ENCODE measurements around the gene TUBAL3. TPM values are rescaled to one million over a fixed set of nuclear protein-coding genes. Genes with fewer than 3 reads are reported as not detected.

Gene TUBAL3
- total RNA-seq, 1 donor from 2014 or later, result not detected

GRCh38 chr10:5399332-5399731 lies 5.3 kb downstream of the TUBAL3 start:
- peaks cover 5% of the 10 kb centered on the region for H3K9me3 Mint-ChIP-seq
- peaks cover 12% of the 10 kb centered on the region for H3K27me3 Mint-ChIP-seq (ENCODE audit: low read depth)
- TF ChIP-seq, protein P1, sequence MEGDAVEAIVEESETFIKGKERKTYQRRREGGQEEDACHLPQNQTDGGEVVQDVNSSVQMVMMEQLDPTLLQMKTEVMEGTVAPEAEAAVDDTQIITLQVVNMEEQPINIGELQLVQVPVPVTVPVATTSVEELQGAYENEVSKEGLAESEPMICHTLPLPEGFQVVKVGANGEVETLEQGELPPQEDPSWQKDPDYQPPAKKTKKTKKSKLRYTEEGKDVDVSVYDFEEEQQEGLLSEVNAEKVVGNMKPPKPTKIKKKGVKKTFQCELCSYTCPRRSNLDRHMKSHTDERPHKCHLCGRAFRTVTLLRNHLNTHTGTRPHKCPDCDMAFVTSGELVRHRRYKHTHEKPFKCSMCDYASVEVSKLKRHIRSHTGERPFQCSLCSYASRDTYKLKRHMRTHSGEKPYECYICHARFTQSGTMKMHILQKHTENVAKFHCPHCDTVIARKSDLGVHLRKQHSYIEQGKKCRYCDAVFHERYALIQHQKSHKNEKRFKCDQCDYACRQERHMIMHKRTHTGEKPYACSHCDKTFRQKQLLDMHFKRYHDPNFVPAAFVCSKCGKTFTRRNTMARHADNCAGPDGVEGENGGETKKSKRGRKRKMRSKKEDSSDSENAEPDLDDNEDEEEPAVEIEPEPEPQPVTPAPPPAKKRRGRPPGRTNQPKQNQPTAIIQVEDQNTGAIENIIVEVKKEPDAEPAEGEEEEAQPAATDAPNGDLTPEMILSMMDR (conservative IDR thresholded peaks at IDR 0.05), result no peak
- no peaks in the 10 kb centered on the region for H3K4me1 Mint-ChIP-seq
- no peak overlapping the region for H3K4me3 Mint-ChIP-seq
- no peak overlapping the region for H3K27ac Mint-ChIP-seq (ENCODE audit: unreplicated experiment)
- DNase-seq (ENCODE audit: low read depth, low spot score), result no peak
- no peaks in the 10 kb centered on the region for H3K36me3 Mint-ChIP-seq (ENCODE audit: low read depth)

GRCh38 chr10:5396556-5397300 lies 7.9 kb downstream of the TUBAL3 start:
- no peak overlapping the region for H3K4me3 Mint-ChIP-seq
- no peaks in the 10 kb centered on the region for H3K36me3 Mint-ChIP-seq (ENCODE audit: low read depth)
- H3K27ac Mint-ChIP-seq (ENCODE audit: unreplicated experiment), result no peak overlapping the region
- no peaks in the 10 kb centered on the region for H3K4me1 Mint-ChIP-seq
- DNase-seq (ENCODE audit: low read depth, low spot score), result no peak
- peaks cover 8% of the 10 kb centered on the region for H3K9me3 Mint-ChIP-seq
- TF ChIP-seq, protein P1 (conservative IDR thresholded peaks at IDR 0.05), result no peak
- peaks cover 8% of the 10 kb centered on the region for H3K27me3 Mint-ChIP-seq (ENCODE audit: low read depth)

DNA sequence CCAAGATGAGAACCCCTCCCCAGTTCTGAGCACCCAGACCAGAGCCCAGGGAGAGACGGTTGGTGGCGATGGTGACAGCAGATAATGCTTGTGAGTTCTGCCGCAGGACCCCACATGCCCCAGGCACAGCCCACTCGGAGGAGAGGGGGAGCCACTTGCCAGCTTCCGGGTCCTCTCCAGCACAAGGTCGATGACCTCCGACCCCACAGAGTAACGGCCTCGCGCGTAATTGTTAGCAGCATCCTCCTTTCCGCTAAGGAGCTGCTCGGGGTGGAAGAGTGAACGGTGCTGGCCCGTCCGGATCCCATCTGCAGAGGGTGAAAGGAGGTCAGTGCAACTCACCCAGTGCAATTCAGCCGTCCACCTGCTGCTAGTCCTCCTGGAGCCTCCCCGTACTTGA lies 9.5 kb downstream of the TUBAL3 start:
- TF ChIP-seq, protein P1 (conservative IDR thresholded peaks at IDR 0.05), result no peak
- Mint-ChIP-seq H3K4me1 (no peaks in the 10 kb centered on the region), H3K27me3 (ENCODE audit: low read depth) (peaks cover 4% of the 10 kb centered on the region), H3K9me3 (peaks cover 19% of the 10 kb centered on the region), H3K36me3 (ENCODE audit: low read depth) (peaks cover 4% of the 10 kb centered on the region), H3K27ac (ENCODE audit: unreplicated experiment) (no peak overlapping the region), H3K4me3 (no peak overlapping the region)
- DNase-seq (ENCODE audit: low read depth, low spot score), result no peak

DNA sequence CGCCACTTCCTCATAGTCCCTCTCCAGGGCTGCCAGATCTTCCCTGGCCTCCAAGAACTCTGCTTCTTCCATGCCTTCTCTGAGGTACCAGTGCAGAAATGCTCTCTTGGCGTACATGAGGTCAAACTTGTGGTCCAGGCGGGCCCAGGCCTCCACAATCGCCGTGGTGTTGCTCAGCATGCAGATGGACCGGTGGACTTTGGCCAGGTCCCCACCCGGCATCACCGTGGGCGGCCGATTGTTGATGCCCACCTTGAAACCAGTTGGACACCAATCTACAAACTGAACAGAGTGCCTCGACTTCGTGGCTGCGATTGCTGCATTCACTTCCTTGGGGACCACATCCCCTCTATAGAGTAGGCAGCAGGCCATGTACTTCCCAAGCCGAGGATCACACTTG lies 11.1 kb downstream of the TUBAL3 start:
- TF ChIP-seq, protein P1 (conservative IDR thresholded peaks at IDR 0.05), result no peak
- no peaks in the 10 kb centered on the region for H3K4me1 Mint-ChIP-seq
- no peak for DNase-seq (ENCODE audit: low read depth, low spot score)
- H3K4me3 Mint-ChIP-seq, result no peak overlapping the region
- H3K36me3 Mint-ChIP-seq (ENCODE audit: low read depth), result peaks cover 4% of the 10 kb centered on the region
- H3K27me3 Mint-ChIP-seq (ENCODE audit: low read depth), result peaks cover under 1% of the 10 kb centered on the region
- peaks cover 21% of the 10 kb centered on the region for H3K9me3 Mint-ChIP-seq
- no peak overlapping the region for H3K27ac Mint-ChIP-seq (ENCODE audit: unreplicated experiment)

DNA sequence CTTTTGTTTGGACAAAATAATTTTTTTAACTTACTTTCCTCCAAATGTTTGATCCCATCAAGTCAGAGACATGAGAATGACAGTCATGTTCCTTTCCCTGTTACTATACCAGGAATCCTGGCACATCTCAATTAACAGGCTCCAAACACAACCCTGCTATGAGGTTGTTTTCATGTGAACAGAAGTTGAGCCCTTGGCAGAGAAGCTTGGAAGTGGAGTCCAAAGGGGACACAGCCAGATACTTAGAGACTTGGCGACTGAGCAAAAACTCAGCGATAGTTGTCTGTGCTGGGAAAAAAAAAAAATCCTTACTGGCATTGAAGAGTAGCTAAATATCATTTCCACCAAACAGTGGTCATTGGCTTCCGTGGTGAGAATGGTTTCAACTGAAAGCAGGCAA lies 12.8 kb downstream of the TUBAL3 start:
- no peak overlapping the region for H3K27ac Mint-ChIP-seq (ENCODE audit: unreplicated experiment)
- DNase-seq (ENCODE audit: low read depth, low spot score), result no peak
- peaks cover 4% of the 10 kb centered on the region for H3K36me3 Mint-ChIP-seq (ENCODE audit: low read depth)
- TF ChIP-seq, protein P1 (conservative IDR thresholded peaks at IDR 0.05), result no peak
- H3K9me3 Mint-ChIP-seq, result peaks cover 26% of the 10 kb centered on the region
- no peaks in the 10 kb centered on the region for H3K4me1 Mint-ChIP-seq
- no peak overlapping the region for H3K4me3 Mint-ChIP-seq
- H3K27me3 Mint-ChIP-seq (ENCODE audit: low read depth), result peaks cover 4% of the 10 kb centered on the region
